ENCODE measurements around the gene PARP11.

GRCh38 chr12:3805077-3805476 lies 68.1 kb downstream of the PARP11 start:
- TF ChIP-seq CTCF (conservative IDR thresholded peaks at IDR 0.05) (no peak), EZH2 (IDR thresholded peaks at IDR 0.05; ENCODE audit: low read depth) (no peak)
